SK-N-SH (cell line): ENCODE data around the gene CACNG4. TPM values are rescaled to one million over a fixed set of nuclear protein-coding genes. Genes with fewer than 3 reads are reported as not detected.

Experiments
- CTCF ChIA-PET: fragments of 300-600, 350-600 bp; formaldehyde crosslinking; extraction: SDS; loops from one replicate; lab custom pipeline; 2021; lab: Yijun Ruan, JAX
- POLR2A ChIA-PET: fragments of 350-600 bp; sonication (Branson Sonifier 250); formaldehyde crosslinking; extraction: SDS; loops from one replicate; lab custom pipeline; 2020; ENCODE audit warnings: antibody characterized with exemption, inconsistent platforms; lab: Yijun Ruan, JAX
- DNase-seq: peaks from one replicate; pipeline ENCODE4 v3.0.0; 2012
- H2AFZ ChIP-seq: fragments of 200-600 bp; sonication (generic); 2 replicates; pipeline ENCODE4 v1.8.1; 2016; ENCODE audit warnings: antibody characterized with exemption, mild to moderate bottlenecking, low read depth
- H3F3A ChIP-seq: fragments of 200-600 bp; sonication (generic); replicated peaks from 2 replicates; pipeline ENCODE3; 2016; ENCODE audit warnings: antibody characterized with exemption, mild to moderate bottlenecking; ENCODE audit not compliant: insufficient read depth
- H3K27ac ChIP-seq, 2 experiments: fragments of 200-500 bp in 1 of 2; fragments of 200-600 bp in 1 of 2; sonication (Bioruptor generic) in 1 of 2; sonication (generic), shearing (Covaris generic) in 1 of 2; 2 replicates each; pipeline versions ENCODE4 v1.5.1 to v1.6.1; 2014 to 2016; ENCODE audit warnings: low read depth in 2 of 2, inconsistent platforms in 1 of 2, low read length in 1 of 2, mild to moderate bottlenecking in 1 of 2, mixed read lengths in 1 of 2
- H3K27me3 ChIP-seq: fragments of 200-600 bp; sonication (generic), shearing (Covaris generic); 2 replicates; pipeline ENCODE4 v1.6.1; 2016; ENCODE audit warnings: mixed run types; ENCODE audit not compliant: insufficient read depth
- H3K36me3 ChIP-seq, 2 experiments: fragments of 200-500 bp in 1 of 2; fragments of 200-600 bp in 1 of 2; sonication (Bioruptor generic) in 1 of 2; sonication (generic) in 1 of 2; replicated peaks in 1 of 2; 2 replicates each; pipeline versions ENCODE3 to v1.5.1; 2014 to 2016; ENCODE audit warnings: low read length in 1 of 2, mild to moderate bottlenecking in 1 of 2; ENCODE audit not compliant: insufficient read depth in 2 of 2, control insufficient read depth in 1 of 2
- H3K4me1 ChIP-seq, 2 experiments: fragments of 200-500 bp in 1 of 2; fragments of 200-600 bp in 1 of 2; sonication (Bioruptor generic) in 1 of 2; sonication (generic), shearing (Covaris generic) in 1 of 2; 2 replicates each; pipeline versions ENCODE4 v1.5.1 to v1.6.1; 2014 to 2016; ENCODE audit warnings: low read depth in 1 of 2, low read length in 1 of 2, mixed run types in 1 of 2; ENCODE audit not compliant: insufficient read depth in 2 of 2, control insufficient read depth in 1 of 2
- H3K4me2 ChIP-seq: fragments of 200-600 bp; sonication (generic), shearing (Covaris generic); 2 replicates; pipeline ENCODE4 v1.6.1; 2017; ENCODE audit warnings: mixed run types
- H3K4me3 ChIP-seq, 2 experiments: fragments of 200-500 bp in 1 of 2; fragments of 200-600 bp in 1 of 2; sonication (Bioruptor generic) in 1 of 2; sonication (generic), shearing (Covaris generic) in 1 of 2; 2 replicates each; pipeline versions ENCODE4 v1.5.1 to v1.8.1; 2014 to 2016; ENCODE audit warnings: low read depth in 2 of 2, inconsistent platforms in 1 of 2, low read length in 1 of 2, mild to moderate bottlenecking in 1 of 2, mixed read lengths in 1 of 2, moderate library complexity in 1 of 2
- H3K79me2 ChIP-seq: fragments of 200-600 bp; sonication (generic); 2 replicates; pipeline ENCODE4 v1.8.1; 2017; ENCODE audit warnings: mild to moderate bottlenecking; ENCODE audit not compliant: insufficient read depth
- H3K9ac ChIP-seq: fragments of 200-600 bp; sonication (generic); 2 replicates; pipeline ENCODE4 v1.6.1; 2017; ENCODE audit warnings: mixed run types
- H3K9me2 ChIP-seq: fragments of 200-600 bp; sonication (generic); 2 replicates; pipeline ENCODE4 v1.6.1; 2017; ENCODE audit warnings: mixed run types
- H3K9me3 ChIP-seq: fragments of 200-600 bp; sonication (generic); 2 replicates; pipeline ENCODE4 v1.6.1; 2017; ENCODE audit warnings: mixed run types, mild to moderate bottlenecking, moderate library complexity
- H4K20me1 ChIP-seq: fragments of 200-600 bp; sonication (generic); 2 replicates; pipeline ENCODE4 v1.6.1; 2017; ENCODE audit warnings: mild to moderate bottlenecking, mixed run types; ENCODE audit not compliant: insufficient read depth
- GATA2 ChIP-seq: sonication (generic); formaldehyde crosslinking; IDR thresholded peaks from 2 replicates; pipeline ENCODE4 v1.5.0; 2020; ENCODE audit warnings: mild to moderate bottlenecking, missing genetic modification reagents
- JUND ChIP-seq: IDR thresholded peaks from 2 replicates; pipeline ENCODE4 v1.4.0; 2012
- MEF2A ChIP-seq: IDR thresholded peaks from 2 replicates; pipeline ENCODE4 v1.4.0; 2012; ENCODE audit warnings: low read depth, borderline replicate concordance
- NRF1 ChIP-seq: IDR thresholded peaks from 2 replicates; pipeline ENCODE4 v1.6.1; 2012; ENCODE audit warnings: low read depth, mild to moderate bottlenecking, low read length
- RFX5 ChIP-seq: IDR thresholded peaks from 2 replicates; pipeline ENCODE4 v1.6.1; 2012; ENCODE audit warnings: mild to moderate bottlenecking, improper control_type of control experiment, low read length
- TAF1 ChIP-seq: IDR thresholded peaks from 2 replicates; pipeline ENCODE4 v1.6.1; 2012; ENCODE audit warnings: low read depth, mild to moderate bottlenecking, low read length, moderate library complexity, borderline replicate concordance
- WGBS: methylation state at CpG from one replicate; pipeline ENCODE4 v1.1.6; 2017; ENCODE audit warnings: low lambda C conversion rate; 5-methylcytosine and 5-hydroxymethylcytosine counted together
- polyA plus RNA-seq, 3 experiments: library from polyadenylated mRNA; depleted of rRNA; stranded (reverse); fragments of >200 nt; gene quantifications; 2 replicates each; pipeline ENCODE4 v1.2.3, GENCODE V29; 2012
- TF ChIP-seq, protein P1 (sequence below): IDR thresholded peaks from 2 replicates; pipeline ENCODE4 v1.6.1; 2012; ENCODE audit warnings: mild to moderate bottlenecking, low read depth, low read length, moderate library complexity
- TF ChIP-seq, protein P2 (sequence below): IDR thresholded peaks from 2 replicates; pipeline ENCODE4 v1.4.0; 2012; ENCODE audit warnings: low read depth, borderline replicate concordance
- TF ChIP-seq, protein P3 (sequence below): fragments of 150-350 bp; IDR thresholded peaks from 2 replicates; pipeline ENCODE4 v1.6.1; 2016; ENCODE audit warnings: mild to moderate bottlenecking, low read depth, low read length

The CACNG4 gene
- polyA plus RNA-seq, 1 of the 3 experiments (the other 2 are of a cell fraction): 13.2 TPM

DNA sequence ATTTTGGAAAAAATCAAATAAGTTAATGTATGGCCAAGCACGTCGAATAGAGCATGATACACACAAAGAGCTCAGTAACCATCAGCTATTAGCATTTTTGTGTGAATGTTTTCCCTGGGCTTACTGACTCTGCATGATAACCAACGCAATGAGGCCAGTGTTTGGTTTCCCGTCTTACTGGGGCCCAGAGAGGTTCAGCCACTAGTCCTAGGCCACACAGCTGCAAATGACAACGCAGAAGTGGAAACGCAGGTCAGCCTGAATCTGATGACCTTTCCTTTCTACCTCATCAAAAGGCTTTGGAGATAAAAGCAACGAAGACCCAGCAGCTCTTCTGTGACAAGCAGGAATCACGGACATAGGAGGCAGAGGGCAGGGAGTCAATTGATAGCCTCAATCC, 7.2 kb upstream of the CACNG4 start:
- H3K4me2 ChIP-seq: no peak overlapping the region
- H3K9me3 ChIP-seq: no peaks in the 10 kb centered on the region
- no peaks in the 10 kb centered on the region for H3K79me2 ChIP-seq
- no peak for TF ChIP-seq MEF2A
- TF ChIP-seq JUND: no peak
- TF ChIP-seq GATA2 (CRISPR knock-in tag): no peak
- no peak for TF ChIP-seq RFX5
- TF ChIP-seq, protein P1, sequence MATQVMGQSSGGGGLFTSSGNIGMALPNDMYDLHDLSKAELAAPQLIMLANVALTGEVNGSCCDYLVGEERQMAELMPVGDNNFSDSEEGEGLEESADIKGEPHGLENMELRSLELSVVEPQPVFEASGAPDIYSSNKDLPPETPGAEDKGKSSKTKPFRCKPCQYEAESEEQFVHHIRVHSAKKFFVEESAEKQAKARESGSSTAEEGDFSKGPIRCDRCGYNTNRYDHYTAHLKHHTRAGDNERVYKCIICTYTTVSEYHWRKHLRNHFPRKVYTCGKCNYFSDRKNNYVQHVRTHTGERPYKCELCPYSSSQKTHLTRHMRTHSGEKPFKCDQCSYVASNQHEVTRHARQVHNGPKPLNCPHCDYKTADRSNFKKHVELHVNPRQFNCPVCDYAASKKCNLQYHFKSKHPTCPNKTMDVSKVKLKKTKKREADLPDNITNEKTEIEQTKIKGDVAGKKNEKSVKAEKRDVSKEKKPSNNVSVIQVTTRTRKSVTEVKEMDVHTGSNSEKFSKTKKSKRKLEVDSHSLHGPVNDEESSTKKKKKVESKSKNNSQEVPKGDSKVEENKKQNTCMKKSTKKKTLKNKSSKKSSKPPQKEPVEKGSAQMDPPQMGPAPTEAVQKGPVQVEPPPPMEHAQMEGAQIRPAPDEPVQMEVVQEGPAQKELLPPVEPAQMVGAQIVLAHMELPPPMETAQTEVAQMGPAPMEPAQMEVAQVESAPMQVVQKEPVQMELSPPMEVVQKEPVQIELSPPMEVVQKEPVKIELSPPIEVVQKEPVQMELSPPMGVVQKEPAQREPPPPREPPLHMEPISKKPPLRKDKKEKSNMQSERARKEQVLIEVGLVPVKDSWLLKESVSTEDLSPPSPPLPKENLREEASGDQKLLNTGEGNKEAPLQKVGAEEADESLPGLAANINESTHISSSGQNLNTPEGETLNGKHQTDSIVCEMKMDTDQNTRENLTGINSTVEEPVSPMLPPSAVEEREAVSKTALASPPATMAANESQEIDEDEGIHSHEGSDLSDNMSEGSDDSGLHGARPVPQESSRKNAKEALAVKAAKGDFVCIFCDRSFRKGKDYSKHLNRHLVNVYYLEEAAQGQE: no peak
- no peak for TF ChIP-seq NRF1
- TF ChIP-seq, protein P2, sequence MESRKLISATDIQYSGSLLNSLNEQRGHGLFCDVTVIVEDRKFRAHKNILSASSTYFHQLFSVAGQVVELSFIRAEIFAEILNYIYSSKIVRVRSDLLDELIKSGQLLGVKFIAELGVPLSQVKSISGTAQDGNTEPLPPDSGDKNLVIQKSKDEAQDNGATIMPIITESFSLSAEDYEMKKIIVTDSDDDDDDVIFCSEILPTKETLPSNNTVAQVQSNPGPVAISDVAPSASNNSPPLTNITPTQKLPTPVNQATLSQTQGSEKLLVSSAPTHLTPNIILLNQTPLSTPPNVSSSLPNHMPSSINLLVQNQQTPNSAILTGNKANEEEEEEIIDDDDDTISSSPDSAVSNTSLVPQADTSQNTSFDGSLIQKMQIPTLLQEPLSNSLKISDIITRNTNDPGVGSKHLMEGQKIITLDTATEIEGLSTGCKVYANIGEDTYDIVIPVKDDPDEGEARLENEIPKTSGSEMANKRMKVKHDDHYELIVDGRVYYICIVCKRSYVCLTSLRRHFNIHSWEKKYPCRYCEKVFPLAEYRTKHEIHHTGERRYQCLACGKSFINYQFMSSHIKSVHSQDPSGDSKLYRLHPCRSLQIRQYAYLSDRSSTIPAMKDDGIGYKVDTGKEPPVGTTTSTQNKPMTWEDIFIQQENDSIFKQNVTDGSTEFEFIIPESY: no peak
- TF ChIP-seq, protein P3, sequence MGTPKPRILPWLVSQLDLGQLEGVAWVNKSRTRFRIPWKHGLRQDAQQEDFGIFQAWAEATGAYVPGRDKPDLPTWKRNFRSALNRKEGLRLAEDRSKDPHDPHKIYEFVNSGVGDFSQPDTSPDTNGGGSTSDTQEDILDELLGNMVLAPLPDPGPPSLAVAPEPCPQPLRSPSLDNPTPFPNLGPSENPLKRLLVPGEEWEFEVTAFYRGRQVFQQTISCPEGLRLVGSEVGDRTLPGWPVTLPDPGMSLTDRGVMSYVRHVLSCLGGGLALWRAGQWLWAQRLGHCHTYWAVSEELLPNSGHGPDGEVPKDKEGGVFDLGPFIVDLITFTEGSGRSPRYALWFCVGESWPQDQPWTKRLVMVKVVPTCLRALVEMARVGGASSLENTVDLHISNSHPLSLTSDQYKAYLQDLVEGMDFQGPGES: no peak
- TF ChIP-seq TAF1: no peak
- TF ChIP-seq, all 33 proteins: peak for 0
- WGBS: 89% methylated on average over 8 of the region's 8 CpGs
- H3K27me3 ChIP-seq: no peaks in the 10 kb centered on the region
- H3K9me2 ChIP-seq: no peaks in the 10 kb centered on the region
- H3K27ac ChIP-seq: peak overlapping the region in 1 of 2 experiments; percentile 76; a peak in 2 of 4 replicates
- no peak for DNase-seq
- H3K4me1 ChIP-seq: peaks cover 14 to 60% of the 10 kb centered on the region in 2 experiments
- POLR2A ChIA-PET: interaction anchor here (0.5 to 2.0 kb wide), 3 partner anchors 10 to 409 kb away, joined by 3 to 8 read pairs (median 4); partner anchors contain the start of gene PSMD12
- H3F3A ChIP-seq: peaks cover 13% of the 10 kb centered on the region
- H3K4me3 ChIP-seq: no peak overlapping the region
- H4K20me1 ChIP-seq: no peaks in the 10 kb centered on the region
- H3K36me3 ChIP-seq: no peaks in the 10 kb centered on the region
- CTCF ChIA-PET: interaction anchor here (0.6 to 2.0 kb wide), 10 partner anchors 10 to 201 kb away, joined by 3 to 6 read pairs (median 4); no protein-coding TSS in a partner anchor
- H3K9ac ChIP-seq: no peak overlapping the region
- H2AFZ ChIP-seq: no peak overlapping the region
